ENCODE results near the gene CCDC70. TPM values are rescaled to one million over a fixed set of nuclear protein-coding genes. Genes with fewer than 3 reads are reported as not detected.

The CCDC70 gene
- total and polyA plus RNA-seq, 8 donors: not detected

DNA sequence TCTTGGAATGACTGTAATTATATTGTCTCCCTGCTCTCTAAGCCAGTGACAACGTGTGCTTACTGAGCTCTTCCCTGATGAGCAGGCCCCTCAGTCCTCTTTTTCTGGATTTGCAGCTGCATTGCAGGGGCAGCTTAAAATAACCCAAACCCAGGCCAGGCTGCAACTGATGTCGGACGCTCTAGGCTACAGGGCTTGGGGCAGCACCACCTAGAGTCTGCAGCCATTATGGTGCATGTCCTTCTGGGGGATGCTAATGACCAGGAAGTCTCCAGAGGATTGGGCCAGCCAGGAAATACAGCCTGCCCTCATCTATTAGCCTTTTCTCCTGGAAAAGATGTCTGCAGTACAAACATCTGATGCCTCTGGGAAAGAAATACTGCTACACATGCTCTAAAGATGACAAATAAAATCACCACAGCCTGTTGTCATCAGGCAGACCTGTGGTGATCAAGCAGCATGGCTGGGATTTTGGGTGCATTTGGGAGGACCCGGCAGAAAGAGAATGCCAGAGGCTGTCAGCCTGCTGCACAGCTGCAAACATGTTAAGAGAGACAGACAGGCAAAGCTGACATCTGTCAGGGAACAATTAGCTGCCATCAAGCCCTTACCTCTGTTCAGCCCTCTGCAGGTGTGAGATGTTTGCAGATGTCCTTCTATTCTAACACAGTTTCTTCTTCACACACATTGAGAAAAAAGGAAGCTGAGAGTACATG, 51.8 kb downstream of the CCDC70 start:
- 74 to 75% methylated on average over 4 of the region's 4 CpGs for WGBS, 2 donors
- FAIRE-seq (no peak), DNase-seq (no peak), ATAC-seq (peak in 1 of 4 donors; percentile 35)
- no peak overlapping the region for H3K27ac ChIP-seq
- H3K9me3 ChIP-seq: no peaks in the 10 kb centered on the region
- no peaks in the 10 kb centered on the region for H3K36me3 ChIP-seq
- no peak overlapping the region for H3K4me3 ChIP-seq
- no peaks in the 10 kb centered on the region for H3K4me1 ChIP-seq
- TF ChIP-seq CTCF (IDR thresholded peaks at IDR 0.05): no peak
- H3K27me3 ChIP-seq: no peaks in the 10 kb centered on the region
- intact Hi-C loops (cut with DNase I): no loop called here

DNA sequence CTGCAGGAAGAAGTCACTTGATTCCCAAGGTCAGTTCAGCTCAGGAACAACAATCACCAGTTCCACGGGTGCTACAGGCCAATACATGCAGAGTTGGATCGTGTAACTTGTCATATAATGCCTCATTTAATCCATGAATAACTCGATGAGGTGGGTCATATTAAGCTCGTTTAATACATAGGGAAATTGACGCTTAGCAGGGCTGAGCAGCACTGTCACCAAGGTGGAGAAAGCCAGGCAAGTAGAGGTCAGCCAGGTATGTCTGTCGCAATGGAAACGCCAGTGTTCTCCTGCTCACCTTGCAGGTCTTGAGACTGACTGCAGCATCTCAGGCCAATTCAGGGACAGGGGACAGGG, 52.3 kb downstream of the CCDC70 start:
- FAIRE-seq: no peak
- Histone ChIP-seq H3K27me3 (no peaks in the 10 kb centered on the region), H3K36me3 (no peaks in the 10 kb centered on the region), H3K9me3 (no peaks in the 10 kb centered on the region), H3K27ac (no peak overlapping the region), H3K4me1 (no peaks in the 10 kb centered on the region), H3K4me3 (no peak overlapping the region)
- intact Hi-C loops (cut with DNase I): no loop called here
- TF ChIP-seq CTCF (IDR thresholded peaks at IDR 0.05): no peak
- no peak for DNase-seq
- ATAC-seq: no peak
- 71 to 75% methylated on average over 7 of the region's 7 CpGs for WGBS, 2 donors

Other genes with a start within 250 kb of the CCDC70 start
- 10 to 100 TPM; 13.8 to 34.6 (median 22.9) TPM for gene DHRS12, start 57.8 kb upstream of the CCDC70 start, total RNA-seq
- 10 to 100 TPM; 31.3 to 39.4 TPM for gene DHRS12, start 57.8 kb upstream of the CCDC70 start, polyA plus RNA-seq
- gene TMEM272, start 16.8 kb upstream of the CCDC70 start, total RNA-seq: under 1 TPM in 3 of 6 donors, not detected in 3; 0.06 to 0.16 (median 0.16) TPM
- gene TMEM272, start 16.8 kb upstream of the CCDC70 start, polyA plus RNA-seq: under 1 TPM; 0.04 to 0.09 TPM
- 1 to 10 TPM; 2.3 to 6.0 (median 3.5) TPM for gene ATP7B, start 149.5 kb downstream of the CCDC70 start, total RNA-seq
- gene ATP7B, start 149.5 kb downstream of the CCDC70 start, polyA plus RNA-seq: 1 to 10 TPM; 2.0 to 2.3 TPM
- gene ALG11, start 150.4 kb downstream of the CCDC70 start, total RNA-seq: 10 to 100 TPM; 11.8 to 22.1 (median 17.6) TPM
- gene ALG11, start 150.4 kb downstream of the CCDC70 start, polyA plus RNA-seq: 1 to 10 TPM; 2.5 to 3.1 TPM
- 1 to 10 TPM; 4.4 to 10.0 (median 7.4) TPM for gene UTP14C, start 162.7 kb downstream of the CCDC70 start, total RNA-seq
- gene UTP14C, start 162.7 kb downstream of the CCDC70 start, polyA plus RNA-seq: 1 to 10 TPM; 1.7 to 5.0 TPM